Measurements from ENCODE around the gene OSBPL7. TPM values are rescaled to one million over a fixed set of nuclear protein-coding genes. Genes with fewer than 3 reads are reported as not detected.

OSBPL7 gene
- total and polyA plus RNA-seq, 4 donors: 0.51 to 2.4 (median 1.4) TPM

DNA sequence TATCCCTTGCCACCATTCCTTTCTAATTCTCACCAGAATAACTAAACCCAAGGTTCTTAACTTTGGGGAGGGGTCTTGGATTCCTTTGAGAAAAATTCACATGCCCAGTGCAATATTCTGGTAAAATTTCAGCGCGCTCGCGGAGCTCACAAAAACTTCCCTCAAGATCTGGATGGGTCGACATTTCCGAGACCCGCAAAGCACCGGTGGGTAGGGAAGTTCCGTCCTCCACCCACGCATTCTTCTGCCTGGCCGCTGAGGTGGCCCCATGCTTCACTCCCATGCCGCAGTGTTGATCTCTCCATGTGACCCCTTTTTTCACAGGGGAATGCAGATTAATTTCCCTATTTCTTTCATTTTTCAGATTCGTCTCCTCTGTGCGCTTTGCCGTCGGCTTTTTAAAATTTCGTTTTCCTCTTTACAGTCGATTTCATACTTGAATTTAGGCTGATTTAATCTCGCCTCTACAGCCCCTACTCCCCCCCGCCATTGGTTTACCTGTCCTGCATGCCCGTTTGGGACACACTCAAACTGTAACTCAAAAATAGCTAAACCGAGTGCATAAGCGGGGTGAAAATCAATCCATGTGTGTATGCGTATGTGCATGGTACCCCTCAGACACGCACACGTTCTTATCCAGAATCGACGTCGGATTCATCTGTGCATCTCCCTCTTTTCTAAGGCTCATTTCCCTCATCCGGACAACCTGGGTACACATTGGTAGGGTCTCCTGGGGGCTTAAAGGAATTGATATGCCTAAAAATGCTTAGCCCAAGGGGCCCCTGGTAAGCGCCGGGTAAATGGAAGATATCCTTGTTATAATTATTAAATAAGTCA, 30.7 kb upstream of the OSBPL7 start:
- Histone ChIP-seq H3K4me3 (ENCODE audit: low read depth in 1 of 3, low read length in 3 of 3) (no peak overlapping the region), H3K36me3 (ENCODE audit: control insufficient read depth in 4 of 4, insufficient read depth in 3 of 4, low read depth in 1 of 4, low read length in 3 of 4) (no peaks in the 10 kb centered on the region), H3K27me3 (ENCODE audit: control insufficient read depth in 4 of 4, insufficient read depth in 4 of 4, low read length in 3 of 4) (peaks cover 0 to 23% (median 12%) of the 10 kb centered on the region in 4 donors), H3K9ac (ENCODE audit: low read depth in 1 of 2, low read length in 2 of 2) (no peak overlapping the region), H3K4me1 (ENCODE audit: control insufficient read depth in 4 of 4, insufficient read depth in 4 of 4, low read length in 3 of 4) (peaks cover 3 to 13% (median 10%) of the 10 kb centered on the region in 4 donors), H3K9me3 (ENCODE audit: control insufficient read depth in 4 of 4, low read length in 3 of 4) (no peaks in the 10 kb centered on the region), H3K27ac (ENCODE audit: low read depth in 1 of 2, low read length in 2 of 2) (no peak overlapping the region)
- 37% methylated on average over 32 of the region's 32 CpGs for WGBS
- TF ChIP-seq, protein P1, sequence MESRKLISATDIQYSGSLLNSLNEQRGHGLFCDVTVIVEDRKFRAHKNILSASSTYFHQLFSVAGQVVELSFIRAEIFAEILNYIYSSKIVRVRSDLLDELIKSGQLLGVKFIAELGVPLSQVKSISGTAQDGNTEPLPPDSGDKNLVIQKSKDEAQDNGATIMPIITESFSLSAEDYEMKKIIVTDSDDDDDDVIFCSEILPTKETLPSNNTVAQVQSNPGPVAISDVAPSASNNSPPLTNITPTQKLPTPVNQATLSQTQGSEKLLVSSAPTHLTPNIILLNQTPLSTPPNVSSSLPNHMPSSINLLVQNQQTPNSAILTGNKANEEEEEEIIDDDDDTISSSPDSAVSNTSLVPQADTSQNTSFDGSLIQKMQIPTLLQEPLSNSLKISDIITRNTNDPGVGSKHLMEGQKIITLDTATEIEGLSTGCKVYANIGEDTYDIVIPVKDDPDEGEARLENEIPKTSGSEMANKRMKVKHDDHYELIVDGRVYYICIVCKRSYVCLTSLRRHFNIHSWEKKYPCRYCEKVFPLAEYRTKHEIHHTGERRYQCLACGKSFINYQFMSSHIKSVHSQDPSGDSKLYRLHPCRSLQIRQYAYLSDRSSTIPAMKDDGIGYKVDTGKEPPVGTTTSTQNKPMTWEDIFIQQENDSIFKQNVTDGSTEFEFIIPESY (IDR thresholded peaks at IDR 0.05): no peak
- TF ChIP-seq JUND (IDR thresholded peaks at IDR 0.05) (no peak), TAF1 (conservative IDR thresholded peaks at IDR 0.05) (no peak), RAD21 (IDR thresholded peaks at IDR 0.05) (no peak), RXRA (IDR thresholded peaks at IDR 0.05) (no peak), FOXA1 (IDR thresholded peaks at IDR 0.05) (no peak), YY1 (IDR thresholded peaks at IDR 0.05) (no peak), SP1 (IDR thresholded peaks at IDR 0.05) (no peak), EGR1 (IDR thresholded peaks at IDR 0.05; ENCODE audit: low read depth in 2 of 2) (no peak), HNF4G (IDR thresholded peaks at IDR 0.05) (no peak), GABPA (IDR thresholded peaks at IDR 0.05 in 1 of 2, conservative IDR thresholded peaks at IDR 0.05 in 1 of 2) (no peak), NR2F2 (IDR thresholded peaks at IDR 0.05) (no peak), HNF4A (conservative IDR thresholded peaks at IDR 0.05) (no peak)
- no peak for DNase-seq (ENCODE audit: low spot score)

DNA sequence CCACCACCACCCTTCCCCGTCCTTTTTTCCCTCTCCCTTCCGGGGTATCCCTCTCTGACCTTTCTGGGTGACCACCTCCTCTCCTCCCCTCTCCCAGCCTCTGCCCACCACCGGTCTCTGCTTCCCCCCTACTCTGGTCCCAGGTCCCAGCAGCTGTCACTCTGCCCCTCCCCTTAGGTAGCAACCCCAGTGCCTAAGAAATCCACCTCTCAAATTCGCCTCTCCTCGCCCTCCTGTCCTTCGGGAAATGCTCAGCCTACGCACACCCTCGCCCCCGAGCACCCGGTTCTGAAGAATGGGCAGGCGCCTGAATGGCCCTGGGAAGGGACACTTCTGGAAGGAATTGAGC, 30.1 kb upstream of the OSBPL7 start:
- H3K4me1 ChIP-seq (ENCODE audit: control insufficient read depth in 4 of 4, insufficient read depth in 4 of 4, low read length in 3 of 4): peaks cover 3 to 17% (median 11%) of the 10 kb centered on the region in 4 donors
- no peak for DNase-seq (ENCODE audit: low spot score)
- H3K36me3 ChIP-seq (ENCODE audit: control insufficient read depth in 4 of 4, insufficient read depth in 3 of 4, low read depth in 1 of 4, low read length in 3 of 4): no peaks in the 10 kb centered on the region
- TF ChIP-seq, protein P1 (IDR thresholded peaks at IDR 0.05): no peak
- TF ChIP-seq HNF4A (conservative IDR thresholded peaks at IDR 0.05): no peak
- TF ChIP-seq HNF4G (IDR thresholded peaks at IDR 0.05): no peak
- TF ChIP-seq, protein P2, sequence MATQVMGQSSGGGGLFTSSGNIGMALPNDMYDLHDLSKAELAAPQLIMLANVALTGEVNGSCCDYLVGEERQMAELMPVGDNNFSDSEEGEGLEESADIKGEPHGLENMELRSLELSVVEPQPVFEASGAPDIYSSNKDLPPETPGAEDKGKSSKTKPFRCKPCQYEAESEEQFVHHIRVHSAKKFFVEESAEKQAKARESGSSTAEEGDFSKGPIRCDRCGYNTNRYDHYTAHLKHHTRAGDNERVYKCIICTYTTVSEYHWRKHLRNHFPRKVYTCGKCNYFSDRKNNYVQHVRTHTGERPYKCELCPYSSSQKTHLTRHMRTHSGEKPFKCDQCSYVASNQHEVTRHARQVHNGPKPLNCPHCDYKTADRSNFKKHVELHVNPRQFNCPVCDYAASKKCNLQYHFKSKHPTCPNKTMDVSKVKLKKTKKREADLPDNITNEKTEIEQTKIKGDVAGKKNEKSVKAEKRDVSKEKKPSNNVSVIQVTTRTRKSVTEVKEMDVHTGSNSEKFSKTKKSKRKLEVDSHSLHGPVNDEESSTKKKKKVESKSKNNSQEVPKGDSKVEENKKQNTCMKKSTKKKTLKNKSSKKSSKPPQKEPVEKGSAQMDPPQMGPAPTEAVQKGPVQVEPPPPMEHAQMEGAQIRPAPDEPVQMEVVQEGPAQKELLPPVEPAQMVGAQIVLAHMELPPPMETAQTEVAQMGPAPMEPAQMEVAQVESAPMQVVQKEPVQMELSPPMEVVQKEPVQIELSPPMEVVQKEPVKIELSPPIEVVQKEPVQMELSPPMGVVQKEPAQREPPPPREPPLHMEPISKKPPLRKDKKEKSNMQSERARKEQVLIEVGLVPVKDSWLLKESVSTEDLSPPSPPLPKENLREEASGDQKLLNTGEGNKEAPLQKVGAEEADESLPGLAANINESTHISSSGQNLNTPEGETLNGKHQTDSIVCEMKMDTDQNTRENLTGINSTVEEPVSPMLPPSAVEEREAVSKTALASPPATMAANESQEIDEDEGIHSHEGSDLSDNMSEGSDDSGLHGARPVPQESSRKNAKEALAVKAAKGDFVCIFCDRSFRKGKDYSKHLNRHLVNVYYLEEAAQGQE (IDR thresholded peaks at IDR 0.05): no peak
- no peak for TF ChIP-seq NR2F2 (IDR thresholded peaks at IDR 0.05)
- TF ChIP-seq EGR1 (IDR thresholded peaks at IDR 0.05; ENCODE audit: low read depth in 2 of 2): no peak
- TF ChIP-seq TAF1 (conservative IDR thresholded peaks at IDR 0.05): no peak
- TF ChIP-seq SP1 (IDR thresholded peaks at IDR 0.05): no peak
- TF ChIP-seq JUND (IDR thresholded peaks at IDR 0.05): no peak
- TF ChIP-seq, protein P3, sequence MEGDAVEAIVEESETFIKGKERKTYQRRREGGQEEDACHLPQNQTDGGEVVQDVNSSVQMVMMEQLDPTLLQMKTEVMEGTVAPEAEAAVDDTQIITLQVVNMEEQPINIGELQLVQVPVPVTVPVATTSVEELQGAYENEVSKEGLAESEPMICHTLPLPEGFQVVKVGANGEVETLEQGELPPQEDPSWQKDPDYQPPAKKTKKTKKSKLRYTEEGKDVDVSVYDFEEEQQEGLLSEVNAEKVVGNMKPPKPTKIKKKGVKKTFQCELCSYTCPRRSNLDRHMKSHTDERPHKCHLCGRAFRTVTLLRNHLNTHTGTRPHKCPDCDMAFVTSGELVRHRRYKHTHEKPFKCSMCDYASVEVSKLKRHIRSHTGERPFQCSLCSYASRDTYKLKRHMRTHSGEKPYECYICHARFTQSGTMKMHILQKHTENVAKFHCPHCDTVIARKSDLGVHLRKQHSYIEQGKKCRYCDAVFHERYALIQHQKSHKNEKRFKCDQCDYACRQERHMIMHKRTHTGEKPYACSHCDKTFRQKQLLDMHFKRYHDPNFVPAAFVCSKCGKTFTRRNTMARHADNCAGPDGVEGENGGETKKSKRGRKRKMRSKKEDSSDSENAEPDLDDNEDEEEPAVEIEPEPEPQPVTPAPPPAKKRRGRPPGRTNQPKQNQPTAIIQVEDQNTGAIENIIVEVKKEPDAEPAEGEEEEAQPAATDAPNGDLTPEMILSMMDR (IDR thresholded peaks at IDR 0.05; ENCODE audit: low read depth, low read length, missing input control): no peak
- TF ChIP-seq YY1 (IDR thresholded peaks at IDR 0.05): no peak
- TF ChIP-seq, protein P4, sequence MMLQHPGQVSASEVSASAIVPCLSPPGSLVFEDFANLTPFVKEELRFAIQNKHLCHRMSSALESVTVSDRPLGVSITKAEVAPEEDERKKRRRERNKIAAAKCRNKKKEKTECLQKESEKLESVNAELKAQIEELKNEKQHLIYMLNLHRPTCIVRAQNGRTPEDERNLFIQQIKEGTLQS (IDR thresholded peaks at IDR 0.05): no peak
- no peak for TF ChIP-seq FOXA1 (IDR thresholded peaks at IDR 0.05)
- TF ChIP-seq GABPA (IDR thresholded peaks at IDR 0.05 in 1 of 2, conservative IDR thresholded peaks at IDR 0.05 in 1 of 2): no peak
- TF ChIP-seq RXRA (IDR thresholded peaks at IDR 0.05): no peak
- TF ChIP-seq FOXA2 (IDR thresholded peaks at IDR 0.05): no peak
- TF ChIP-seq, protein P5, sequence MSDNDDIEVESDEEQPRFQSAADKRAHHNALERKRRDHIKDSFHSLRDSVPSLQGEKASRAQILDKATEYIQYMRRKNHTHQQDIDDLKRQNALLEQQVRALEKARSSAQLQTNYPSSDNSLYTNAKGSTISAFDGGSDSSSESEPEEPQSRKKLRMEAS (IDR thresholded peaks at IDR 0.05): no peak
- H3K4me3 ChIP-seq (ENCODE audit: low read depth in 1 of 3, low read length in 3 of 3): no peak overlapping the region
- no peaks in the 10 kb centered on the region for H3K9me3 ChIP-seq (ENCODE audit: control insufficient read depth in 4 of 4, low read length in 3 of 4)
- no peak overlapping the region for H3K27ac ChIP-seq (ENCODE audit: low read depth in 1 of 2, low read length in 2 of 2)
- WGBS: 36% methylated on average over 11 of the region's 11 CpGs
- no peak overlapping the region for H3K9ac ChIP-seq (ENCODE audit: low read depth in 1 of 2, low read length in 2 of 2)
- peaks cover 0 to 23% (median 12%) of the 10 kb centered on the region in 4 donors for H3K27me3 ChIP-seq (ENCODE audit: control insufficient read depth in 4 of 4, insufficient read depth in 4 of 4, low read length in 3 of 4)

All from liver (tissue), 9 donors.